Measurements from ENCODE around the gene CDC42BPA.

Gene CDC42BPA

DNA sequence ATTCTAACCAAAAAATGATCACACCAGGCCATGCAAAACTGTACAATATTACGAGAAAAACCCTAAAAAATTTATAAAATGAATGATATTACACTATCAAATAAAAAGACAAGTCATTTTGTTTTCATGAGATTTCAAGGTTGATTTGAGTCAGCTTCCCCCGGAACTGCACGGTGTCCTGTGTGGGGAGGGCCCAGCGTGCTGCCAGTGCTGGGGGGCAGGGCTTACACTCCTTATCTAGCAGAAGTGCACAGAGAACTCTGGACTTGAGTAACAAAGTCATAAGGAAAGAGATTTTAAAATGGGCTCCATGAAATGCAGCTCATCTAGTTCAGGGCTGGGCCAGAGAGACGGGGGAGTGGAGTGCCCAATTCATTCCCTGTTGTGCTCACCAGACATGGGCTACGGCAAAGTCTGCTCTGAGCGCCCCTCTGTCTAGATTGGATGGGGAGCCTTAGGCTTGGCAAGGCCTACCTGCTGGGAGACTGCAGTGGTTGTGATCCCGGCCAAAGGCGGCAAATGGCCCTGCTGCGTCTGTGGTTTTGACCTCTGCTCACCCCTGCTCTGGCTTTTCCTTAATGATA lies 328.1 kb downstream of the CDC42BPA start:
- no peak for DNase-seq (ENCODE audit: low spot score)

DNA sequence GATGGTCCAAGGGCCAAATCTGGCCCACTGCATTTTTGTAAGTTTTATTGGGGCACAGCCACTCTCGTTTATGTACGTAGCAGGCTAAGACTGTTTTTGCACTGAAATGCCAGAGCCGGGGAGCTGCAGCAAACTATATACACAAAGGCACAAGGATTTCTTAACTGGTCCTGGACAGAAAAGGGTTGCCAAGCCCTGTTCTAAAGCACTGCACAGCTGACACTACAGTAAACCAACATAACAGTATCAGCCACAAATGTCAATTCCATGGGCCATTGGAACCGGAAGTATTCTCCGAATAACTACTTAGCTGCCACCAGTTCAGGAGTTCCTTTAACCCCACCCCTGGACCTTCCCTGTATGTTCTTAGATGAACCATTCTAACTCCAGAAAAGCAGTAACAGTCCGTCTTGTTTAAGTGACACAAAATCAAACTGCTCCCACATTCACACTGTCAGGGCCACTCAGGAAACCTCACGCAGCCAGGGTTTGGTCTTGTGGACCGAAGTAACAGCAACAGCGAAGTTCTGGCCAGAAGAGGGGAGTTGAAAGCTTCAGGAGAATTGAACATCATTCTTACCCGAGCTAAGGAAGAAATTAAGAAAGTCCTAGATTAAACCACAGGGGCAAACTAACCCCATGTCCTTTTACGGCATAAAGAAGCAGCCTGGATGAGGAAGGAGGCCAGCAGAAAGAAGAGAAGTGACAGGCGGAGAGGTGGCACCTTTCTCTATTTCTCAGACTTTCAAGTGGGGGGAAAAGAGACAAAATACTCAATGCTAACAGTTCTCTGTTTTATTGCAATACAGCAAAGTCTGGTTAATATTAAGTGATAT lies 329.0 kb downstream of the CDC42BPA start:
- DNase-seq (ENCODE audit: low spot score): no peak

DNA sequence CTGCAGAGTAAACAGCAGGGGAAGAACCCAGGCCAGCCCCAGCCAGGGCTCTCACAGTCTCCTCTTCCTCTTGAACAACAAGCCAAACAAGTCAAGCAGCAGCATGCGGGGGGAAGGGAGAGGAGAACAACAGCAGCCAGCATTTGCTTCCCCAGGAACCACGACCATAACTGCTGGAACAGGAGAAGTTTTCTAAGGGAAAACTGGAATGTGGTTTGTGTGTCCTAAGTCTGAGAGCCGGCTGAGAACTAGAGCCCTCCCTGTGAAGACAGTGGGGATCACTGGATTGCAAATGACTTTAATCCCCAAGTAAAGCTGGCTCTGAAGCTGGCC lies 330.0 kb downstream of the CDC42BPA start:
- no peak for DNase-seq (ENCODE audit: low spot score)

DNA sequence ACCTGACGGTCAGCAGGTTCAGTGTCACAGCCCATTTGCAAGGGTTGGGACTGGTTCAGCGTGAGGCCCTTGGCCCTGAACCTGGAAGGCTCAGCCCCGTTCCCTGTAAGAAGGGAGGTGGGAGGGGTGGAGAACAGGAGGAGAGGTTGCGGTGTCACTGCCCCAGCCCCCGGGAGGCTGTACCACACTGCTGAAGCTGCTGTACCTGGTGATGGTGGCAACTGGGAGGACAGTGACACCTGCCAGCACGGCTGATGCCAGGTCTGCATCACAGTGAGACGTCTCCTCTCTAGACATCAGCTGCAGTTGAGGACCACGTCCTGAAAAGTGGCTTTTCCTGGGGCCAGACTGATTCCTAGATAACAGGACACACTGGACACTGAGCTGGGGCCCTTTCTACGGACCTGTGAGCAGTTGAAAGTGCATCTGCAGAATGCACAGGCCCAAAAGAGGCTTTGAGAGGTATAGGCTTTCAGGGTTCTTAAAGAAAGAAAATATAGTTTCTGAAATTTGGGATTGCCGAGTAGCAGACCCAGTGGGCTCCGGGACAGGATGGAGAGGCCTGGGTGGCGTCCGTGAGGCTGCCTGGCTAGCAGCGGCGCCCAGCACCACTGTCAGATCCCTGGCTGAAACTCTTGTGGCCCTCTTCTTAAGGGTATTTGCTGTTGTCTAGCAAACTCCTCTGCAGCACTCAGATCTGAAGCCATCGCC lies 330.5 kb downstream of the CDC42BPA start:
- no peak for DNase-seq (ENCODE audit: low spot score)

DNA sequence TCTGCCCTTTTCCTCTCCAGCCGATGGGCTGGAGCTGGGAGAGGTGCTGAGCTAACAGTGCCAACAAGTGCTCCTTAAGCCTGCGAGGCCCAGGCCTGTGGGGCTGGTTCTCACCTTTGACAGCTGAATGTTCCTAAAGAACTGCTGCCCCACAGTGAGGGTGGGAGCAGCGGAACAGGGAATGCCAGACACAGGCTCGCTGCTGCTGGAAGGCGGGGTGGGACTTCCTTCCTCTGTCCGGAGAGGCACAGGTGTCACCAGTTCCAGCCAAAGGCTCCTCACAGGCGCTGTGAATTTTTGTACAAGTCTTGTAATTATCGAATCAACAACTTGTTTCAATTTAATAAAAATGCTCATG lies 331.1 kb downstream of the CDC42BPA start:
- DNase-seq (ENCODE audit: low spot score): no peak

DNA sequence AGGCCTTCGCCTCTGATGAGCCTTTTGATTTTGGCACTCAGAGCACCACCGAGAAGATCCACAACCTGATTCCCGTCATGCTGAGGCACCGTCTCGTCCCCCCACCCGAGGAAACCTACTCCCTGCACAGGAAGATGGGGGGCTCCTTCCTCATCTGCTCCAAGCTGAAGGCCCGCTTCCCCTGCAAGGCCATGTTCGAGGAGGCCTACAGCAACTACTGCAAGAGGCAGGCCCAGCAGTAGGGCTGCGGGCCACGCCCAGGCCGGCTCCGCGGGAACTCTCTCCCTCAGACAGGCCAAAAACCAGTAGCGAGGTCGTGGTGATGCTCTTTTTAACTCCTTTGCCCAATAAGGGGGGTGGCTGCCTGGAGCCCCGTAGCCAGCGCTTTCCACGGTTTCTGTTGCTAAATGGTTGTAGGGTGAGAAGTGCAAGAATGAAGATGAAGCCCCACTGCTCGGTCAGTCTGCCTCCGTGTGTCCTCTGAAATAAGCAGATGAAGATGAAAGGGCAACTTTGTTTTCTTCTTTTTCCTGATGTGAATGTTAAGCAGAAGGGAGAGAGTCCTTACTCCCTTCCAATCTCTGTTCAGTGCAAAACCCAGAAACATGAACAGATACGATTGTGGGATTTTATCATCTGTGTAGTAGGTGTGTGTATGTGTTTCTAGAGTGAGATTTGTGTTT lies 331.7 kb downstream of the CDC42BPA start:
- no peak for DNase-seq (ENCODE audit: low spot score)

DNA sequence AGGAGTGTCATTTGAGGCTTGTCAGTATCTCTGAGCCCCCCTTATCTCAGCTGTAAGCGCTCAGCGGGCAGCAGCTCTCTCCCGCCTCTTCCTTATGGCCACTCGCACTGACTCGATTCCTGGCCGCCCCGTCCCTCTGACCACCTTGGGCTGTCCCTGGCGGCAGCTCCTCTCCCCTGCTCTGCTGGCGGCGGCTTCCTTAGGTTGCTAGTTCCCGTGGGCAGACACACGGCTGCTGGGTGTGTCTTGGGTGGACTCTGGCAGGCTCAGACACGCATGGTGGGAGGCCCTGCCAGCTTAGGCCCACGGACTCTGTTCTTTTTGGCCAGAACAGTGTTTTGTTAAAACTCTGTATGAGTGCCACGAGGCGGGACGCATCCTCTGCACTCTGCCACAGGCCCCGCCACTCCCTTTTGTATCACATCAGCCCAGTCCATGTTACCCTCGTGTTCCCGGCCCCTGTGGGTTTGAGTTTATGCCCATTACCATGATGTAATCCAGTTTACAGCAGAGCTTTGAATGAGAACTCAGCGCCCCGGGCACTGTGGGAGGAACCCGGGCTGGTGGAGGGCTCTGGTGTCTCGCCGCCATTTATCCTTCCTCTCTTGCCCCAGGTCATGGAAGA lies 332.3 kb downstream of the CDC42BPA start:
- no peak for DNase-seq (ENCODE audit: low spot score)

DNA sequence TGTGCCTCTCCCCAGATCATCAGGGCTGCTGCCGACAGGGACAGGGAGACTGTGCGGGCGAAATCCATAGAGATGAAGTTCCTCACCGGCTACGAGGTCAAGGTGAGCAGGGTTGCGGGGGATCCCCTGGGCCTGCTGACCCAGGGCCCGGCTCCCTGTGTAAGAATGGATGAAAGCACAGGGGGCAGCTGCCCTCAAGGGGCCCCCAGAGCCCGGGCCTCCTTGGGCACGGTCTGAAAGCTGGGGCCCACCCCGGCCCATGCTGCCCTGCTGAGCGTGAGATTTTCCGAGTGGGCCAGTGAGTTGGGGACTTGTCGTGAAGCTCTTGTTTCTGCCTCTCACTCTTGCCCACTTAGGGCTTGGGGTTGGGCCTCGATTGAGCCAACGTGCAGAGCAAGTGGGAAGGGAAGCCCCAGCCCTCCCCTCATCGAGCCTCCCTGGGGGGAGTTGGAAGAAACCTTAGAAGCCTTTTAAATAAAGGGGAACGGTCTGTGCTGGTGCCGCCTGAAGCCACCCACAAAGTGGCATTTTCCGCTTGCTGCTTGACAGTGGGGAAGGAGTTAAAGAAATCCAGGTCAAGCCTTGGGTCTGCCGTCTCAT lies 333.0 kb downstream of the CDC42BPA start:
- no peak for DNase-seq (ENCODE audit: low spot score)

DNA sequence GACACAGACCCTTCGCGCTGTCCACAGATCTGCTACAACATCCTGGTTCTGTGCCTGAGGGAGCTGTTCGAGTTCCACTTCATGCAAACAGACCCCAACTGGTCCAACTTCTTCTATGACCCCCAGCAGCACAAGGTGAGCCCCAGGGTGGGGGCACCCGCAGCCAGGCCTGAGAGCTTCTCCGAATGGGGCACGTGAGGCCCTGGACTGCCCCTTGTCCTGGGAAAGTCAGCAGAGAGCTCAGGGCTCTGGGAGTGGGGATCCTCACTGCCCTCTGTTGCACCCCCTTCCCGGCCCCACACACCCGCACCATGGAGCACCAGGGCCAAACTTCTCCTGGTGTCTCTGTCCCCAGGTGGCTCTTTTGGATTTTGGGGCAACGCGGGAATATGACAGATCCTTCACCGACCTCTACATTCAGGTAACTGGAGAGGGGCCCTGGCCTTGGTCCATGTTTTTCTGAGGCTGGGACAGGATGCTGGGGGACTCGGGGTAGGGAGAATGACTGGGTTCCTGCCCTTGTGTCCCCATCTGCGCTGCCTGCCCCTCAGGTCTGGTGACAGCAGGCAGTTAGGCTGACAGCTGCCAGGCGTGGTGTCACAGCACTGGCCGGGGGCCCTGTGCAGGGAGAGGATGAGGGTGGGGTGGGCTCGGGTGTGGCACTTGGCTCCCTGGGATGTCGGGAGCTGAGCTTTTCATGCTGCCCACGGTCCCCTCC lies 333.6 kb downstream of the CDC42BPA start:
- DNase-seq (ENCODE audit: low spot score): no peak

DNA sequence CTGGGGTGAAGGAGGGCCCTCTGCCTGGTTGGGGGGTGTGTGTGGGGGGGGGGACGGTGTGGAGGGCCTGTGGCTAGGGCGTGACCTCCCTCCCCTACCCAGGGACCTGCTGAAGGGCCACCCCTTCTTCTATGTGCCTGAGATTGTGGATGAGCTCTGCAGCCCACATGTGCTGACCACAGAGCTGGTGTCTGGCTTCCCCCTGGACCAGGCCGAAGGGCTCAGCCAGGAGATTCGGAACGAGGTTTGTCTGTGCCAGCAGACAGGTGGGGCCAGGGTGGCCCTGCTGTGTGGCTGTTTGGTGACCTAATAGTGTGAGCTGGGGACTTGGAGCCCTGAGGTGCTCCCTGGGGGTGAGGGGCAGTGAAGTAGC lies 334.3 kb downstream of the CDC42BPA start:
- DNase-seq (ENCODE audit: low spot score): no peak

DNA sequence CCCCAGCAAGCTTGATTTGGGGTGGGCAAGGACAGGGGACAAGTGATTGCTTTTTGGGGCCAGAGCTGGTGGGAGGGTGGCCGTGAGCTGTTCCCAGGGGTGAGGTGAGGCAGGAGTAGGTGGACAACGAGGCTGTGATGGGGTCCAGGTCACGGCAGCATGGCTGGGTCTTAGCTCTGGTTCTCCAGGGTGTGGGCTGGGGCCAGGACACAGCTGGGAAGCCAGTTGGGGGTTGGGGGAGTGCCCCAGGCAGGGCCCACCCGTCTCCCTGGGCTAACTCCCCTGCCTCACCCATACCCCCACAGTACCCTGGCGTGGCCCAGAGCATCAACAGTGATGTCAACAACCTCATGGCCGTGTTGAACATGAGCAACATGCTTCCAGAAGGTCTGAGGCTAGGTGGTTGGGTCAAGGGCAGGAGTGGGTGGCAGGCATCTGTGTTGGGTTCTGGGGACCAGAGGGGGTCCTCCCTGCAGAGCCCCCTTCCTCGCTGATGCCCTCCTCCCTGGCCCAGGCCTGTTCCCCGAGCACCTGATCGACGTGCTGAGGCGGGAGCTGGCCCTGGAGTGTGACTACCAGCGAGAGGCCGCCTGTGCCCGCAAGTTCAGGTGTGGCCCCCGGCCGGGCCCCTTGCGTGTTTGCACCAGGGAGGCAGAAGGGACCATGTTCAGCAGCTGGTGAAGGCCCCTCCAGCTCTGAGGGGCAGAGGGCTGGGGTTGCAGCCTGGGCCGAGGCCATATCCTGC lies 334.9 kb downstream of the CDC42BPA start:
- no peak for DNase-seq (ENCODE audit: low spot score)

DNA sequence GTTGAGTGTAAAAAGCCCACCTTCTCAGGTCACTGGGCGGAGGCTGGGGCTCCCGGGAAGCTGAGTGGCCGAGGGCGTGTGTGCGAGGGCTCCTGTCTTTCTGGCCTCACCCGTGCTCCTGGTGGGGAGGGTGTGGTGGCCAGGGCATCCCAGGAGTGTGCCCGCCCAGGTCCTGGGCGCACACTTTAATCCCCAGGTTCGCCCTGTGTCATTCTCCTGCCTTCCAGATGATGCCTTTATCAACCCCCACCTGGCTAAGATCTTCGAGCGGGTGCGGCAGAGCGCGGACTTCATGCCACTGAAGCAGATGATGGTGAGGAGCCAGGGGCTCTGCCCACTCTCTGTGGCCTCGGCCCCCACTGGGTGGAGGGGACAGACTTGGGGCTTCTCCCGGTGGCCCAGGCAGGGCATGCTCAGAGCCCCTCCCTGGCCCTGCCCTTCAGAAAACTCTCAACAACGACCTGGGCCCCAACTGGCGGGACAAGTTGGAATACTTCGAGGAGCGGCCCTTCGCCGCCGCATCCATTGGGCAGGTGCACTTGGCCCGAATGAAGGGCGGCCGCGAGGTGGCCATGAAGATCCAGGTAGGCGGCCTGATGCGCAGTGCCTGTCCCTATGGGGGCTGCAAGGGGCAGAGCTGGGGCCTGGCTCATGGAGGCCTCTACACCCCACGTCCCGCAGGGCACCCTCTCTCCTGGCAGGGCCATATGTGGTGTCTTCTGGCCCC lies 335.7 kb downstream of the CDC42BPA start:
- no peak for DNase-seq (ENCODE audit: low spot score)

DNA sequence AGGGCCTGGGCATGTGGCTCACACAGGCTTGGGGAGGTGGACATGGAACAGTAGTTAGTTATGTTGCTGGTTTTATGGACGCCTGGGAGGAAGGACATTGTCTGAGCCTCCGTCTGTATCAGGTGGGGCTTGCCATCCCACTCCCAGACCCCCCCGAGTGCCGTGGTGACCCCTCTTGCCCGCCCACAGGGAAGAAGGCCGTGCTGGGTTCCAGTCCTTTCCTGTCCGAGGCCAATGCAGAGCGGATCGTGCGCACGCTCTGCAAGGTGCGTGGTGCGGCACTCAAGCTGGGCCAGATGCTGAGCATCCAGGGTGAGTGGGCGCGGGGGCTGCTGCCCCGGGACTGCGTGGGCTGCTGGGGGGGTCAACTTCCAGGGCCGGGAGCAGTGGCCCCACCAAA lies 336.5 kb downstream of the CDC42BPA start:
- no peak for DNase-seq (ENCODE audit: low spot score)

DNA sequence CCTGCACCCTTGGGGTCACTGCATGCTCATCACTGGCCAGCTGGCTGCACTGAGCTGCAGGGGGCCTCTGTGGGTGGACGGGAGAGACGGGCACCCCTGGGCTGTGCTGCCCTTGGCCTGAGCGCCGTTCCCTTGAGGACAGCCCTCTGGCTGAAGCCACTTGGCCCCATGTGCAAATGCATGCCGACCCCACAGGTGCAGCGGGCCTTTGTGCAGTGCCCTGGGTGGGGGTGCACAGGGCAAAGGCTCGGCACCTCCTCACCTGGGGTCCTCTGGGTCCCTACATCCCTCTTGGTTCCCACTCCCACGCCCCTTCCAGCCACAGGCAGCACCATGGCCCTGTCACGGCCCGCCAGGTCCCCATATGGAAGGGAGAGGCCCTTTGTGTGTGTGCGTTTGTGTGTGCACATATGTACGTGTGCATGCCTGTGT lies 336.9 kb downstream of the CDC42BPA start:
- no peak for DNase-seq (ENCODE audit: low spot score)

DNA sequence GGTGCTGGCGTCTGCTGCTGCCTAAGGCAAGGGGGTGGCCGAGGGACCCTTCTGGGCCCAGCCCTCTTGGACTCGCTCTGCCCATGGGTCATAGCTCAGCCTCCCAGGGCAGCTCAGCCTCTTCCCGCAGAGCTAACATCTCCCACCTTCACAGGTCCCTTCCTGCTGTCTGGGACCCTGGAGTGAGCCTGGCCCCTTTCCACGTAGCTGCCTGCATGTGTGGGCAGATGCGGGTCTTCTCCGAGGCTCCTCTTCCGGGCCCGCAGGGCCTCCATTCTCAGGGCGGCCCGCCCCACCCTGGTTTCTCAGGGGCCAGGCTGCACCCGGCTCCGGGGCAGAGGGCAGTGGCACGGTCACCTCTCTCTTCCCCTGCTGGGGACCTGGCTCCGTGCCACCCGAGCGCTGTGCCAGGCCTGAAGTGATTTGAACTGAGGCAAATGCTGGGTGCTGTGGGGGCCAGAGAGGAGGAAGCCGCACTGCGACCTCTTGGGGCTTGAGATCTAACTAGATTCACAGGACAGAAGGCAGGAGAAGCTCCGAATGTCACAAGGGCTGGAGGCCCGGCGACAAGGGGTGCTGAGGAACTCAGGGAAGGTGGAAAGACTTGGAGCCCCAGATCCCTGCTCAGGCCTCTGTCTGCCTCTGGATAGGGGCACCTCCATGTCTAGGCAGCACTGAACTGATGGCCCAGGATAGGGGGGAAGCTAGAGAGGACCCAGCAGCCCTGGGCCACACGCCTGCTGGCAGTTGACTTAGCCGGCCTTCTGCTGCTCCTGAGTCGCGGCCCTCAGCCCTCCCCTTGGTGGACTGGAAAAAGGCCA lies 337.5 kb downstream of the CDC42BPA start:
- DNase-seq (ENCODE audit: low spot score): no peak

DNA sequence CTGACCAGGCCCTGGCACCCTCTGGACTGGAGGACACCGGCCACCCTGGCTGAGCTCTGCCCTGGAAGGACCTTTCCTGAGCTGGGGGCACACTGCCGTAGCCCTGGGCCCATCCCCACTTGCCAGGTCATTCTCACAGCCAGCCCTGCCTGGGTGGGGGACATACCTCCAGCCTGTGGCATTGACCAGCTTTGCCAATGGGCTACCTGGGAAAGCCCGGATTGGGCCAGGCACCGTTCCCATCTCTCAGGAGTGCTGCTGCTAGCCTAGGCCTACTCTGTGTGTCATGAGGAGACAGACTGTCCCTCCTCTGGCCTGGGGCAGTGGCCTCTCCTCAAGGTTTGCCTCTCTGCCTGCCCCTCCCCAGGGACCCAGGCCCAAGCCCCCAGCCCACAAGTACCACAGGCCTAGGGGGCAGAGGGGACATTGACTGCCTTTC lies 338.2 kb downstream of the CDC42BPA start:
- DNase-seq (ENCODE audit: low spot score): no peak

DNA sequence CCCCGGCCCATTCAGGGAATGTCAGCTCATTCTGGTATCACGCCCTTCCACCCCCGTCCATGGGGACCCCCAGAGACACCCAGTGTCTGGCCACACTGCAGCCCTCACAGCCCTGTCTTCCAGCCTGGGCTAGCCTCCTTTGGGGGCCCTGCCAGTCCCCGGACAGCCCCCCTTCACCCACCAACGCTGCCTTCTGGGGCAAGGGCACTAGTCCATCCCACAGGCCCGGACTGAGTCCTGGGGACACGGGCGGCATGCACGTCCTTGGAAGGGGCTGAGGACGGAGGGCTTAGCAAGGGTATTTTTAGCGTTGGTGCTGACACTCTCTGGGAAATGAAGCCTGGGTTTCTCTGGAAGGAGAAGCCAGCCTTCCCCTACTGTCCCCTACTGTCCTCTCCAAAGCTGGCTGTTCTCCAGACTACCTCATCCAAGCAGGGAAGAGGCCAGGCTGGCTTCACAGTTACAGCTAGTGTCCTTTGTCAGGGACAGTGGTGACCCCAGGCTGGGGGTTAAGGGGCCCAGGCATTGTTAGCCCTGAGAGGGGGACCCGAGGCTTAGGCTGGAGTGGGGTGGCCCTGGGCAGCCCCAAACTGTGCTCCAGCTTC lies 338.7 kb downstream of the CDC42BPA start:
- peak; percentile 67 for DNase-seq (ENCODE audit: low spot score)

DNA sequence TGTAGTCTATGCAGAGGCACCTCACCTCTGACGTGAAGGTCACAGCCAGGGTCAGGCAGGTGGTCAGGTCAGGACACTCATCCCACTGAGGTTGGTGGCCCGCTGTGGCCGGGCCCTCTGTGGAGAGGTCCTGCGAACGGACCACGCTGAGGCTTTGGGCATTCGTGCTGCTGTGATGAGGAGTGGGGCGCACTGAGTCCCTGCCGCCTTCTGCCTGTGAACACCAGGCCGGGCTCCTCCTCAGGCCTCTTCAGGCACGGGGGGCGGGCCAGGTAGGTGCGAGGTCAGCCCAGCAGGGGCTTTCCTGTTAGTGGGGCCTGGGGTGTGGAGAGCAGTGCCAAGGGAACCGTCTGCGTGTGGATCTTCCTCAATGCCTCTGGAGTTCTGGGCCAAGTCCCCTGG lies 339.2 kb downstream of the CDC42BPA start:
- no peak for DNase-seq (ENCODE audit: low spot score)
